GM19438 (cell line): ENCODE results near the gene SLC25A23.
"Not testable (repeated sequence)": the region's sequence is repeated elsewhere in the genome, so short reads cannot be mapped to it uniquely, and the experiment has no call there.

ENCODE experiments used
- ATAC-seq: cut with Tn5 transposase; IDR thresholded peaks from one replicate; pipeline ENCODE4 v1.9.1; 2021; ENCODE audit warnings: low read depth; ENCODE audit not compliant: unreplicated experiment

The SLC25A23 gene

DNA sequence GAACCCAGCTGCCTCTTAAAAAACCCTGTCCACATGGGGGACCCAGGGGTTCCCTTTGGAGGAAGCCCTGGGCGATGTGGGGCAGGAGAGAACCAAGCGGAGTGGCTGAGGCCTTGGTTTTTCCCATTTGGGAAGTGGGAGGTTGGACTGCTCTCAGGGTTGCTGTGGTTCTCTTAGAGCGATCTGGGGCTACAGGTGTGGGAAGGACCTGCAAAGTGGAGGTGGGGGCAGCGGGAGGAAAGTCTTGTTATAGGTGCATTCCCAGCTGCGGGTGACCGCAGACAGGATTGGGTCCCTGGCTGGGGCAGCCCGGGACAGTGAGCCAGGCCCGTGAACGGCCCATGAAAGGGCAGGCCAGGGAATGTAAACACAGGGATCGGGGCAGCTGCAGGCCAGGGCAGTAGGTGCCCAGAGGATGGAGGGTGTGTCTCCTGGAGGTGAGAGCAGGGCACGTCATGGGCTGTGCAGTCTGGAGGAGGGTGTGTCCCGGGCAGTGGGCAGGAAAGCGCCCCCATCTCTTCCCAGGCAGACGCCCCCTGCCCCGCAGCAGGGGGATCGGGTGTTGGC, 814 bp downstream of the SLC25A23 start:
- no peak for ATAC-seq

DNA sequence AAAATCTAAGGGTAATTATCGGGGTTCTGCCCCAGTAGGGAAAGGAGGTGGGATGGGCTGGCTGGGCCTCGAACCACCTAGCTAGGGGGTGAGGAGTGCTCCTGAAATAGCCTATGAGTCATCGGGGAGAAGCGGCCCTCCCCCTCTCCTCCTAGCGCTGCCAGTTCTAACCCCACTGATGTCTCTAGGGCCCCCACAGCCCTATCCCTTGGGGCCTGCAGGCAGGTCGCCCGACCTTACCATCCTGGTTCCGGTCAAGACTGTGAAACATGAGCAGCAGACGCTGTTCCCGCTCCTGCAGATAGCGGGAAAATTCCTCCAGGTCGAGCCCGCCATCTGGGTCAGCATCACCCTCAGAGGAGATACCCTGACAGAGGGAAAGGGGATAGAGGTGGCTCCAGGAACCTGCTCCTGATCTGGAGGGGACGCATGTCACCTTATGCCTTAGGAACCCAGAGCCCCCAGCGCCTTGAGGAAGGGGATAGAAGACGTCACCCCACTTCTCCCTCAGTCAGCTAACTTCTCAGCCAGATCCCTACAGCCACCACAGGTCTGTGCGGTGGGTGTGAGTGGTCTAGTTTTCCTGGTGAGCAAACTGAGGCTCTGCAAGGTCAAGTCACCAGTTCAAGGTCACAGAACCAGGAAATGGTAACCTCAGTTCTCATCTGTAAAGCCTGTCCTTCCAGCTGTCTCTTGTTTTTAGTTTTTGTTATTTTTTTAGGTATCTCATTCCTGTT, 1.5 kb downstream of the SLC25A23 start:
- ATAC-seq = no peak

- no peak for ATAC-seq
These were observed 3.7 kb downstream of the SLC25A23 start for GRCh38 chr19:6455924-6456323.

- ATAC-seq = no peak
These were observed 5.5 kb downstream of the SLC25A23 start for GRCh38 chr19:6453951-6454565.

- ATAC-seq = no peak
These were observed 6.7 kb downstream of the SLC25A23 start for GRCh38 chr19:6452899-6453298.

DNA sequence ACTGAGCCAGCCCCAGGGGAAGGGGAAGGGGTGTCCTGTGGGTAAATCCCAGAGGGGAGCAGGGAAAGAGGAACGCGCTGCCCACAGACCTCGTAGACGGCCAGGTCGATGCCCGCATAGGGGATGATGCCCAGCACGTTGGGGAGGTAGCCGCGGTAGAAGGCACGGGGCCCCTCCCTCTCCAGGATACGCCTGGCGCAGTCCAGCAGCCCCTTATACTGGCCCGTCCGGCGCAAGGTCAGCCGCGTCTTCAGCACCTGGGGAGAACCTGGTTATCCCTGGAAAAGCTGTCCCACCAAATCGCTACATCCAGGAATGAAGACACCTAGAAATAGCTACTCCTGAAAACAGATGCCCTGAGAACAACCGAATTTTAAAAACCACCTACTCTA, 7.4 kb downstream of the SLC25A23 start:
- ATAC-seq = no peak

DNA sequence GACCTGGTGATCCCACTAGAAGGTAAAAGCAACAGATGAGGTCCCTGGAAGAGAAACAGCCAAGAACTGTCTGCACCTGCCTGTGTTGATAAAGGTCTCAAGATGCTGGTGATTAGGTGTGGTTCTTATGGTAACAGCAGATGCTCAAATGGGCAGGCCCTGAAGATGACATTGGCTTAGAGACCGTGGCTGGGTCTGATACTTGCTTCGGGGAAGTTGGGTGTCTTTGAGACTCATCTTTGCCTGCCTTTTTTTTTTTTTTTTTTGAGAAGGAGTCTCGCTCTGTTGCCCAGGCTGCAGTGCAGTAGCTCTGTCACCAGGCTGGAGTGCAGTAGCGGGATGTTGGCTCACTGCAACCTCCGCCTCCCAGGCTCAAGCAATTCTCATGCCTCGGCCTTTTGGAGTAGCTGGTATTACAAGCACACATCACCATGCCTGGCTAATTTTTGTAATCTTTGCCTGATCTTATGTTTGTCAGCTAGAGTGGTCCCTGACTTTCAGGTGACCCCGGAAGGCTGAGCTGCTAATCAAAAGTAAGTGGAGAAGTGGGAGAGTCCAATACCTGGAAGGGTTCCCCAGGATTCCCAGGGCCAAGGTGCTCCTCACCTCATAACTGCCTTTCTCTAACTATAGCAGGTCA, 7.9 kb downstream of the SLC25A23 start:
- ATAC-seq = no peak

DNA sequence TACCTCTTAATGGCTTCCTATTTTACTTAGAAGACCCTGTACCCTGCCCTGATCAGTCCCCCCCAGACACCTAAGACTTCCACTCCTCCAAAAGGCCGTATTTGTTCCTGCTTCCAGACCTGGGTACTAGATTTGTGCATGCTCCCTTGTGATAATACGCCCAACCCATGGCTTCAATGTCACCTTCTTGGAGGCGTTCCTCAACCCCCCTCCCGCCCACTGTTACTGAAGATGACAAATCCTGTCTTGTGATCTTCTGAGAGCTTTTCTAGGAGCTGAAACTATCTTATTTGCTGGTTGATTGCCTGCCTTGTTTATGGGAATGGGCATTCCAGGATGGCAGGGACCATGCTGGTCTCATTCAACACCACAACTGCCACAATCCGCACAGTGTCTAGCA, 9.4 kb downstream of the SLC25A23 start:
- ATAC-seq = no peak

- ATAC-seq = no peak
These were observed 11.5 kb downstream of the SLC25A23 start for GRCh38 chr19:6448045-6448444.

GRCh38 chr19:6446452-6446851, 13.1 kb downstream of the SLC25A23 start:
- no peak for ATAC-seq

DNA sequence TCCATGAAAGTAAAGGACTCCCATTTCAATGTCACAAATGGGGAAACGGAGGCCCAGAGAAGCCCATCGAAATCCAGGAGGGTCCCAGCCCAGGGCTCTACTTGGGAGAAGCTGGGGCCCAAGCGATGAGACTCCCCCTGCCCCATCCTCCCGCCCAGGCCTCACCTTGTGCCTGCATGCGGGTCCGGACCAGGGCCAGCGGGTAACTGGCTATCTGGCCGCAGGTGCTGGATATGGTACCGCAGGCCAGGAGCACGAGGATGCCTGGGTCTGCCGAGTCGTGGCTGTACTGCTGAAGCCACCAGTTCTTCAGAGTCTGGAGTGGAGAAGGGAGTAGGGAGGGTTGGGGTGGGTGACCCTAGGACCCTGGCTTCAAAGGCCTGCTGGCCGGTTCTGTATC, 15.6 kb downstream of the SLC25A23 start:
- no peak for ATAC-seq

DNA sequence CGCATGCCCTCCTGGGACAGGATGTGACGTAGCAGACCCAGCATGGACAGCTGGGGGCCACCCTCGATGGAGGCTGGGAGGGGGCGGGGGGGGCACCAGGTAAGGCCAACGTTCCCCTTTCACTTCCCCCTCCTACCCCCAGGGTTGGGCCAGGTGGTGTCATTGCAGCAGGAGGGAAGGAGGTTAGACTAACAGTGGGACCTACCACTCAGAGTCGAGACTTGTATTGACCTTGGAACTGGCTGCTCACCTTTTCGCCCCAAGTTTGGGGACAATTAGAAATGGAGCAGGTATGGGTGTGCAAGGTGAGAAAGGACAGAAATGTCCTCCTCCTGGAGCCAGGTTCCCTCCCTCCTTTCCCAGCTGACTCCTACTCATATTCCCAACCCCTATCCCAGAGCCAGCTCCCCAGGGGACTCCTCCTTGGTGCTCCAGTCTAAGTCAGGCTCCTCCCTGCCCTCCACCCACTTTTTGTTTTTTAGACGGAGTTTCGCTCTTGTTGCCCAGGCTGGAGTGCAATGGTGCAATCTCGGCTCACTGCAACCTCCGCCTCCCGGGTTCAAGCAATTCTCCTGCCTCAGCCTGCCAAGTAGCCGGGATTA, 17.4 kb downstream of the SLC25A23 start:
- no peak for ATAC-seq

DNA sequence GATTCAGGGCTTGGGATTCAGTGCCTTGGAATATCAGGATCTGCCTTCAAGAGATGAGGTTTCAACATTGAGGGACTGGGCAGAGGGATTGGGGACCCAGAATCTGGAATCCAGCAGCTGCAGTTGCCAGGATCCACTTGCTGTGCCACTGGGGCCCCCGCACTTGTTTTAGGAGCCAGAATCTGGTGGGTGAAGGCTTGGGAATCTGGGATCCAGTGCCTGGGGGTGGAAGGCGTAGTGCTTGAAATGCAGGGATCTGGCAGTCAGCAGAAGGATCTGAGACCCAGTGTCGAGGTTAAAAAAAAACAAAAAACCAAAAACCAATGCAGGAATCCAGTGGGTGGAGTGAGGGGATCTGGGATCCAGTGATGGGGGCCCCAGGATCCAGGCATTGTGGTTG, 18.7 kb downstream of the SLC25A23 start:
- ATAC-seq = no peak

DNA sequence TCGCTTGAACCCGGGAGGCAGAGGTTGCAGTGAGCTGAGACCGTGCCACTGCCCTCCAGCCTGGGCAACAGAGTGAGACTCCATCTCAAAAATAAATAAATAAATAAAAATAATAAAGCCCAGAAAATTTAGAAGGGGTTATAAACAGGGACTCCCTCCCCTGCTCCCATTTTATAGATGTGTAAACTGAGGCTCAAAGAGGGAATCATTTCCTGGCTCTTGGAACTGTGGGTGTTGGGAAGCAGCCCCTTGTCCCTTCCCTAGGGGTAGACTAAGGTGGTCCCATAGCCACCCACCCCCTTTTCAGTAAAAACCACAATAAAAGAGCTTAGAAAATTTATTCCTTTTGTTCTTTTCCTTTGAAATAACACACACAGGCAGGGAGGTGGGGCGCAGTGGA, 19.8 kb downstream of the SLC25A23 start:
- no peak for ATAC-seq

- no peak for ATAC-seq
These were observed 25.9 kb downstream of the SLC25A23 start, which contains the start of gene SLC25A41 for GRCh38 chr19:6433663-6434062. TSS of gene SLC25A41 (minus strand) at chr19:6433763. CDS start at chr19:6433693, 70 bp downstream.

DNA sequence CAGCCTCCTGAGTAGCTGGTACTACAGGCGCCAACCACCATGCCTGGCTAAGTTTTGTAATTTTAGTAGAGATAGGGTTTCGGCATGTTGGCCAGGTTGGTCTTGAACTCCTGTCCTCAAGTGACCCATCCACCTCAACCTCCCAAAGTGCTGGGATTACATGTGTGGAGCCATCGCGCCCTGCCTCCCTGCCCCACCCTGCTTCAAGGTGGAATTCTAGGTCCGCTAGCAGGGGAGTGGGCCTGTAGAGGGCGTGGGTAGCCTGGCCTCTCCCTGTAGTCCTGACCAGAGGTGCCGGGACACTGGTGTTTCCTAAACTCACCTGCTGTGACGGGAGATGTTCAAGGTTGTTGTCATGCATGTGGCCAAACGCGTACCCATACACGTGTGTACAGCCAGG, 26.4 kb downstream of the SLC25A23 start:
- no peak for ATAC-seq

DNA sequence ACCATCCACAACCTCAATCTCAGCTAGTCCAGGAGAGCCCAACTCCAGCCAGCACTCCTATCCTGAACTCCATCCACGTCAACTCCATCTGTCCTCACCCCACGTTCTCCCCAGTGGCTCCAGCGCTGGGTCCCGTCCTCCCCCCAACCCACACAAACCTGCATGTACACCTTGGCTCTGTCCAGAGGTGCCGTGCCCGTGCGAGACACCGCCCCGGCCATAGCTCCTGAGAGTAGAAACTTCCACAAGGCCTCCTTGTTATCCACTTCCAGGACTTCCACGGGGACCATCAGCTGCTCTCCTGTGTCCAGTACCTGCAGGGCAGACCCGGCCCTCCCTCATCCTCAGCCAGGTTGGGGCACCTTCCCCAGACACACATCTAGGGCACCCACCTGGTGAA, 27.7 kb downstream of the SLC25A23 start:
- no peak for ATAC-seq

- ATAC-seq = no peak
These were observed 30.0 kb downstream of the SLC25A23 start for GRCh38 chr19:6429419-6430221.

DNA sequence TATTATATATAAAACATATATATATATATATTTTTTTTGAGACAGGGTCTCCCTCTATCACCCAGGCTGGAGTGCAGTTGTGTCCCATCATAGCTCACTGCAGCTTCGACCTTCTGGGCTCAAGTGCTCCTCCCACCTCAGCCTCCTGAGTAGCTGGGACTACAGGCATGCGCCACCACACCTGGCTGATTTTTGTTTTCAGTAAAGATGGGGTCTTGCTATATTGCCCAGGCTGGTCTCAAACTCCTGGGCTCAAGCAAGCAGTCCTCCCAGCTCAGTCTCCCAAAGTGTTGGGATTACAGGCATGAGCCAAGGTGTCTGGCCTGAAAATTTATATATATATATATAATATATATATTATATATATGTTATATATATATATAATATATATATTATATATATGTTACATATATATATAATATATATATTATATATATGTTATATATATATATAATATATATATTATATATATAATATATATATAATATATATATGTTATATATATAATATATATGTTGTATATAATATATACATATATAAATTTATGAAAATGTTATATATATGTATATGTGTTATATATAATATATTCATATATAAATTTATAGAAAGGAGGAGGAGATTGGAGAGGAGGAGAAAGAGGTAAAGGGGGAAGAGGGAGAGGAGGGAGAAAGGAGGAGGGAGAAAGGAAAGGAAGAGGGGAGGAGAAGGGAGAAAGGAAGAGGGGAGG, 30.7 kb downstream of the SLC25A23 start:
- ATAC-seq = not testable (repeated sequence)

GRCh38 chr19:6427131-6427530, 32.5 kb downstream of the SLC25A23 start:
- ATAC-seq = no peak
